GM18951 (cell line): ENCODE results near the gene TUB.

Experiments
- POLR2A ChIP-seq: IDR thresholded peaks from 4 replicates; pipeline ENCODE4 v1.6.1; 2011; ENCODE audit warnings: mild to moderate bottlenecking; ENCODE audit not compliant: insufficient read length, insufficient read depth; ENCODE audit errors: extremely low read depth
- in situ Hi-C: fragments of 300-500 bp; cut with MboI; formaldehyde crosslinking; loops from one replicate; pipeline ENCODE4 v1.12.0; 2022; ENCODE audit warnings: low sequenced_read_pairs, mixed read lengths, inconsistent platforms; ENCODE audit not compliant: unreplicated experiment

The TUB gene

GRCh38 chr11:8083088-8083395 is 2.0 kb downstream of the TUB start:
- TF ChIP-seq POLR2A = no peak
- in situ Hi-C loops = no loop called here

GRCh38 chr11:8083871-8084281 is 2.9 kb downstream of the TUB start:
- in situ Hi-C loops = no loop called here
- TF ChIP-seq POLR2A = no peak

- in situ Hi-C loops = no loop called here
- no peak for TF ChIP-seq POLR2A
Observed at GRCh38 chr11:8084352-8084751, 3.3 kb downstream of the TUB start.

- no peak for TF ChIP-seq POLR2A
- in situ Hi-C loops = no loop called here
Observed at GRCh38 chr11:8085011-8085645, 4.1 kb downstream of the TUB start.

- no peak for TF ChIP-seq POLR2A
- in situ Hi-C loops = no loop called here
Observed at GRCh38 chr11:8086001-8086479, 5.0 kb downstream of the TUB start.

GRCh38 chr11:8086571-8086970 is 5.6 kb downstream of the TUB start:
- no peak for TF ChIP-seq POLR2A
- in situ Hi-C loops = no loop called here

GRCh38 chr11:8087185-8087584 is 6.2 kb downstream of the TUB start:
- in situ Hi-C loops = no loop called here
- no peak for TF ChIP-seq POLR2A

- no peak for TF ChIP-seq POLR2A
- in situ Hi-C loops = no loop called here
Observed at GRCh38 chr11:8087756-8088155, 6.7 kb downstream of the TUB start.

- no peak for TF ChIP-seq POLR2A
- in situ Hi-C loops = loop anchor here (10.0 kb wide), 1 partner anchor 85 kb away; no protein-coding TSS in a partner anchor
Observed at GRCh38 chr11:8089791-8090510, 8.9 kb downstream of the TUB start.

- no peak for TF ChIP-seq POLR2A
- in situ Hi-C loops = loop anchor here (10.0 kb wide), 1 partner anchor 86 kb away; no protein-coding TSS in a partner anchor
Observed at GRCh38 chr11:8090756-8091155, 9.7 kb downstream of the TUB start.

- no peak for TF ChIP-seq POLR2A
- in situ Hi-C loops = loop anchor here (10.0 kb wide), 1 partner anchor 87 kb away; no protein-coding TSS in a partner anchor
Observed at GRCh38 chr11:8091721-8092120, 10.7 kb downstream of the TUB start.

- no peak for TF ChIP-seq POLR2A
- in situ Hi-C loops = loop anchor here (10.0 kb wide), 1 partner anchor 88 kb away; no protein-coding TSS in a partner anchor
Observed at GRCh38 chr11:8092587-8093424, 11.8 kb downstream of the TUB start.

GRCh38 chr11:8093931-8094575 is 13.0 kb downstream of the TUB start:
- TF ChIP-seq POLR2A = no peak
- in situ Hi-C loops = loop anchor here (10.0 kb wide), 1 partner anchor 89 kb away; no protein-coding TSS in a partner anchor

GRCh38 chr11:8094656-8095055 is 13.6 kb downstream of the TUB start:
- TF ChIP-seq POLR2A = no peak
- in situ Hi-C loops = loop anchor here (10.0 kb wide), 1 partner anchor 90 kb away; no protein-coding TSS in a partner anchor
